ENCODE data around the gene FAM89B.

Gene FAM89B

GRCh38 chr11:65615229-65615949, 43.1 kb downstream of the FAM89B start, which contains the start of gene PCNX3:
Gene PCNX3 (plus strand): TSS chr11:65615776. CDS start chr11:65616312, 536 bp downstream.
- TF ChIP-seq TAF1 (IDR thresholded peaks at IDR 0.05; ENCODE audit: borderline replicate concordance, insufficient read depth, low read length) = no peak; the same call in 1 of the 2 replicates
- peak; percentile 65 for TF ChIP-seq POLR2AphosphoS5 (IDR thresholded peaks at IDR 0.05; ENCODE audit: low read depth, low read length)
- peak; percentile 83; the same call in 1 of the 2 replicates for TF ChIP-seq SIN3A (IDR thresholded peaks at IDR 0.05; ENCODE audit: borderline replicate concordance, insufficient read depth, low read length)

- TF ChIP-seq TAF1 (IDR thresholded peaks at IDR 0.05; ENCODE audit: borderline replicate concordance, insufficient read depth, low read length) = no peak
- TF ChIP-seq POLR2AphosphoS5 (IDR thresholded peaks at IDR 0.05; ENCODE audit: low read depth, low read length) = 0 out of 2 replicates have a peak, but pooled peaks have one; percentile 6
Measured at GRCh38 chr11:65615950-65616574, 43.7 kb downstream of the FAM89B start.

- TF ChIP-seq SIN3A (IDR thresholded peaks at IDR 0.05; ENCODE audit: borderline replicate concordance, insufficient read depth, low read length) = 0 out of 2 replicates have a peak, but pooled peaks have one; percentile 16
- TF ChIP-seq POLR2AphosphoS5 (IDR thresholded peaks at IDR 0.05; ENCODE audit: low read depth, low read length) = no peak
Measured at GRCh38 chr11:65616575-65617001, 44.2 kb downstream of the FAM89B start.

- no peak for TF ChIP-seq TAF1 (IDR thresholded peaks at IDR 0.05; ENCODE audit: borderline replicate concordance, insufficient read depth, low read length)
- TF ChIP-seq POLR2AphosphoS5 (IDR thresholded peaks at IDR 0.05; ENCODE audit: low read depth, low read length) = no peak
- no peak for TF ChIP-seq SIN3A (IDR thresholded peaks at IDR 0.05; ENCODE audit: borderline replicate concordance, insufficient read depth, low read length)
- TF ChIP-seq FOXP2 (optimal IDR thresholded peaks at IDR 0.05; ENCODE audit: borderline replicate concordance, extremely low read depth, extremely low read length, insufficient read depth) = no peak
- TF ChIP-seq REST (IDR thresholded peaks at IDR 0.05; ENCODE audit: insufficient read depth in 1 of 2, low read depth in 2 of 2, low read length in 2 of 2) = no peak
Measured at GRCh38 chr11:65617136-65617850, 45.0 kb downstream of the FAM89B start.

GRCh38 chr11:65617990-65618751, 45.8 kb downstream of the FAM89B start:
- TF ChIP-seq POLR2AphosphoS5 (IDR thresholded peaks at IDR 0.05; ENCODE audit: low read depth, low read length) = no peak
- no peak for TF ChIP-seq FOXP2 (optimal IDR thresholded peaks at IDR 0.05; ENCODE audit: borderline replicate concordance, extremely low read depth, extremely low read length, insufficient read depth)
- TF ChIP-seq TAF1 (IDR thresholded peaks at IDR 0.05; ENCODE audit: borderline replicate concordance, insufficient read depth, low read length) = no peak
- no peak for TF ChIP-seq SIN3A (IDR thresholded peaks at IDR 0.05; ENCODE audit: borderline replicate concordance, insufficient read depth, low read length)
- TF ChIP-seq REST (IDR thresholded peaks at IDR 0.05; ENCODE audit: insufficient read depth in 1 of 2, low read depth in 2 of 2, low read length in 2 of 2) = no peak

GRCh38 chr11:65618763-65619162, 46.4 kb downstream of the FAM89B start:
- TF ChIP-seq FOXP2 (optimal IDR thresholded peaks at IDR 0.05; ENCODE audit: borderline replicate concordance, extremely low read depth, extremely low read length, insufficient read depth) (no peak), REST (IDR thresholded peaks at IDR 0.05; ENCODE audit: insufficient read depth in 1 of 2, low read depth in 2 of 2, low read length in 2 of 2) (no peak), POLR2AphosphoS5 (IDR thresholded peaks at IDR 0.05; ENCODE audit: low read depth, low read length) (no peak), TAF1 (IDR thresholded peaks at IDR 0.05; ENCODE audit: borderline replicate concordance, insufficient read depth, low read length) (no peak), SIN3A (IDR thresholded peaks at IDR 0.05; ENCODE audit: borderline replicate concordance, insufficient read depth, low read length) (no peak)
